HCT116 (cell line): ENCODE data around the gene NCOA6.

ENCODE experiments used
- CEBPB ChIP-seq: IDR thresholded peaks from 2 replicates; pipeline ENCODE4 v1.6.1; 2012; ENCODE audit warnings: low read depth
- CTCF ChIP-seq, 3 experiments: fragments of 200-600 bp in 1 of 3; sonication (generic) in 1 of 3; IDR thresholded peaks in 2 of 3; conservative IDR thresholded peaks in 1 of 3; 2 replicates each; pipeline ENCODE4 v1.5.1; 2012 to 2017; ENCODE audit warnings: low read depth in 2 of 3, low read length in 2 of 3, antibody characterized with exemption in 1 of 3, borderline replicate concordance in 1 of 3, control low read depth in 1 of 3, mild to moderate bottlenecking in 1 of 3, mixed read lengths in 1 of 3, mixed run types in 1 of 3, moderate library complexity in 1 of 3; ENCODE audit not compliant: insufficient read depth in 1 of 3
- EZH2 ChIP-seq: fragments of 200-600 bp; sonication (generic); IDR thresholded peaks from 2 replicates; pipeline ENCODE4 v1.6.1; 2017; ENCODE audit warnings: antibody characterized with exemption, mixed run types
- EZH2phosphoT487 ChIP-seq: fragments of 200-600 bp; IDR thresholded peaks from 2 replicates; pipeline ENCODE4 v1.6.1; 2018; ENCODE audit warnings: antibody characterized with exemption, borderline replicate concordance
- FOSL1 ChIP-seq: IDR thresholded peaks from 2 replicates; pipeline ENCODE4 v1.6.1; 2012; ENCODE audit warnings: low read depth
- MAX ChIP-seq: IDR thresholded peaks from 2 replicates; pipeline ENCODE4 v1.6.1; 2012
- POLR2A ChIP-seq: IDR thresholded peaks from 2 replicates; pipeline ENCODE4 v1.7.0; 2011; ENCODE audit warnings: borderline replicate concordance; ENCODE audit not compliant: insufficient read depth, insufficient read length; ENCODE audit errors: extremely low read depth
- POLR2AphosphoS5 ChIP-seq: IDR thresholded peaks from 2 replicates; pipeline ENCODE4 v1.6.1; 2011; ENCODE audit warnings: mild to moderate bottlenecking, low read depth, low read length, moderate library complexity
- RAD21 ChIP-seq: IDR thresholded peaks from 2 replicates; pipeline ENCODE4 v1.6.1; 2012; ENCODE audit warnings: low read depth, mild to moderate bottlenecking
- SRF ChIP-seq: IDR thresholded peaks from 2 replicates; pipeline ENCODE4 v1.6.1; 2012; ENCODE audit warnings: low read depth
- YY1 ChIP-seq: IDR thresholded peaks from 2 replicates; pipeline ENCODE4 v1.6.1; 2011; ENCODE audit warnings: low read length, low read depth, moderate library complexity, mild to moderate bottlenecking; ENCODE audit not compliant: insufficient replicate concordance; ENCODE audit errors: extremely low read depth
- ZBTB33 ChIP-seq: IDR thresholded peaks from 2 replicates; pipeline ENCODE4 v1.6.1; 2011; ENCODE audit warnings: mild to moderate bottlenecking, low read length, moderate library complexity; ENCODE audit not compliant: insufficient replicate concordance; ENCODE audit errors: extremely low read depth
- ZNF274 ChIP-seq: fragments of 200-500 bp; sonication (Bioruptor generic); IDR thresholded peaks from 2 replicates; pipeline ENCODE4 v1.6.1; 2014; ENCODE audit warnings: mild to moderate bottlenecking, low read depth, low read length, inconsistent platforms
- TF ChIP-seq, protein P1 (sequence below): IDR thresholded peaks from 2 replicates; pipeline ENCODE4 v1.6.1; 2012; ENCODE audit warnings: low read depth

GRCh38 chr20:34746674-34747073, 78.8 kb downstream of the NCOA6 start:
- TF ChIP-seq EZH2phosphoT487: no peak
- no peak for TF ChIP-seq CTCF (IDR thresholded peaks at IDR 0.05 in 2 of 3, conservative IDR thresholded peaks at IDR 0.05 in 1 of 3; ENCODE audit: borderline replicate concordance in 1 of 3, insufficient read depth in 1 of 3, low read depth in 2 of 3, low read length in 2 of 3)
- no peak for TF ChIP-seq YY1
- no peak for TF ChIP-seq POLR2A
- TF ChIP-seq POLR2AphosphoS5: no peak
- TF ChIP-seq, protein P1, sequence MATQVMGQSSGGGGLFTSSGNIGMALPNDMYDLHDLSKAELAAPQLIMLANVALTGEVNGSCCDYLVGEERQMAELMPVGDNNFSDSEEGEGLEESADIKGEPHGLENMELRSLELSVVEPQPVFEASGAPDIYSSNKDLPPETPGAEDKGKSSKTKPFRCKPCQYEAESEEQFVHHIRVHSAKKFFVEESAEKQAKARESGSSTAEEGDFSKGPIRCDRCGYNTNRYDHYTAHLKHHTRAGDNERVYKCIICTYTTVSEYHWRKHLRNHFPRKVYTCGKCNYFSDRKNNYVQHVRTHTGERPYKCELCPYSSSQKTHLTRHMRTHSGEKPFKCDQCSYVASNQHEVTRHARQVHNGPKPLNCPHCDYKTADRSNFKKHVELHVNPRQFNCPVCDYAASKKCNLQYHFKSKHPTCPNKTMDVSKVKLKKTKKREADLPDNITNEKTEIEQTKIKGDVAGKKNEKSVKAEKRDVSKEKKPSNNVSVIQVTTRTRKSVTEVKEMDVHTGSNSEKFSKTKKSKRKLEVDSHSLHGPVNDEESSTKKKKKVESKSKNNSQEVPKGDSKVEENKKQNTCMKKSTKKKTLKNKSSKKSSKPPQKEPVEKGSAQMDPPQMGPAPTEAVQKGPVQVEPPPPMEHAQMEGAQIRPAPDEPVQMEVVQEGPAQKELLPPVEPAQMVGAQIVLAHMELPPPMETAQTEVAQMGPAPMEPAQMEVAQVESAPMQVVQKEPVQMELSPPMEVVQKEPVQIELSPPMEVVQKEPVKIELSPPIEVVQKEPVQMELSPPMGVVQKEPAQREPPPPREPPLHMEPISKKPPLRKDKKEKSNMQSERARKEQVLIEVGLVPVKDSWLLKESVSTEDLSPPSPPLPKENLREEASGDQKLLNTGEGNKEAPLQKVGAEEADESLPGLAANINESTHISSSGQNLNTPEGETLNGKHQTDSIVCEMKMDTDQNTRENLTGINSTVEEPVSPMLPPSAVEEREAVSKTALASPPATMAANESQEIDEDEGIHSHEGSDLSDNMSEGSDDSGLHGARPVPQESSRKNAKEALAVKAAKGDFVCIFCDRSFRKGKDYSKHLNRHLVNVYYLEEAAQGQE: no peak
- no peak for TF ChIP-seq SRF
- no peak for TF ChIP-seq ZNF274
- TF ChIP-seq RAD21: no peak
- TF ChIP-seq CEBPB: no peak
- TF ChIP-seq ZBTB33: no peak
- TF ChIP-seq EZH2: no peak
- no peak for TF ChIP-seq MAX
- no peak for TF ChIP-seq FOSL1
